K562 (cell line): ENCODE data around the gene SLC25A42. TPM values are rescaled to one million over a fixed set of nuclear protein-coding genes. Genes with fewer than 3 reads are reported as not detected.
A peak's percentile ranks its signal among the peaks of the same experiment; 100 is the strongest.

Experiments used
- ATAC-seq: fragments of 200-7000 bp; cut with Tn5 transposase; 3 replicates; pipeline ENCODE4 v1.9.1; 2020; ENCODE audit warnings: moderate library complexity
- BruUV-seq: library from RNA; stranded (reverse); fragments of 400-500 nt; replicated peaks from 2 replicates; lab custom pipeline; 2021; lab: Mats Ljungman, UMichigan
- CTCF ChIA-PET: fragments of 300-600 bp; formaldehyde crosslinking; extraction: SDS; loops from one replicate; lab custom pipeline; 2021; ENCODE audit warnings: low intra/inter-chr PET ratio; lab: Yijun Ruan, JAX
- POLR2A ChIA-PET: fragments of 300-600, 350-650 bp; sonication (Branson Sonifier 250); formaldehyde crosslinking; extraction: SDS; loops from one replicate; lab custom pipeline; 2021; ENCODE audit warnings: antibody characterized with exemption, inconsistent platforms; lab: Yijun Ruan, JAX
- DNase-seq, 4 experiments: peaks; one replicate each; pipeline versions ENCODE4 v3.0.0 to v3.0.0-alpha.2; 2011 to 2018; ENCODE audit warnings: low spot score in 3 of 4, mixed read lengths in 3 of 4; ENCODE audit errors: extremely low read depth in 1 of 4
- FAIRE-seq: peaks from 2 replicates; lab custom pipeline; 2011; peaks lifted over from hg19 to GRCh38; lab: Jason Lieb, UNC
- H2AFZ ChIP-seq: 2 replicates; pipeline ENCODE4 v1.6.0; 2011; ENCODE audit warnings: low read depth, low read length, control low read depth, inconsistent platforms
- H3K27ac ChIP-seq: fragments of 200-600 bp; 3 replicates; pipeline ENCODE4 v1.8.0; 2011; ENCODE audit warnings: low read depth, mild to moderate bottlenecking, control low read depth, inconsistent platforms, low read length, moderate library complexity, mixed read lengths; ENCODE audit errors: extremely low read depth
- H3K27me3 ChIP-seq, 2 experiments: fragments of 300-600 bp in 1 of 2; 2 replicates in 1 of 2; 3 replicates in 1 of 2; pipeline versions ENCODE4 v1.6.0 to v1.8.0; 2011; ENCODE audit warnings: inconsistent platforms in 2 of 2, low read length in 2 of 2, mild to moderate bottlenecking in 1 of 2, mixed read lengths in 1 of 2, moderate library complexity in 1 of 2; ENCODE audit not compliant: control insufficient read depth in 2 of 2, insufficient read depth in 2 of 2
- H3K36me3 ChIP-seq: fragments of 300-600 bp; 3 replicates; pipeline ENCODE4 v1.8.0; 2011; ENCODE audit warnings: mild to moderate bottlenecking, low read length, inconsistent platforms; ENCODE audit not compliant: control insufficient read depth, insufficient read depth
- H3K4me1 ChIP-seq, 2 experiments: fragments of 200-600 bp in 1 of 2; replicated peaks in 1 of 2; 2 replicates in 1 of 2; 3 replicates in 1 of 2; pipeline versions ENCODE4 v1.5.1 to v1.8.0; 2011; ENCODE audit warnings: inconsistent platforms in 2 of 2, low read length in 2 of 2, mild to moderate bottlenecking in 1 of 2, mixed read lengths in 1 of 2, moderate library complexity in 1 of 2; ENCODE audit not compliant: control insufficient read depth in 2 of 2, insufficient read depth in 2 of 2
- H3K4me2 ChIP-seq: 2 replicates; pipeline ENCODE4 v1.6.1; 2011; ENCODE audit warnings: low read length, control low read depth, inconsistent platforms, mixed read lengths; ENCODE audit not compliant: insufficient read depth
- H3K4me3 ChIP-seq: fragments of 200-600 bp; sonication (generic), shearing (Covaris generic); 2 replicates; pipeline ENCODE4 v1.5.1; 2016; ENCODE audit warnings: control low read depth, inconsistent platforms
- H3K79me2 ChIP-seq: fragments of 200-600 bp; 3 replicates; pipeline ENCODE4 v1.8.0; 2011; ENCODE audit warnings: low read length, inconsistent platforms; ENCODE audit not compliant: control insufficient read depth, insufficient read depth
- H3K9ac ChIP-seq, 2 experiments: 2 replicates each; pipeline versions ENCODE4 v1.6.0 to v1.6.1; 2011; ENCODE audit warnings: low read depth in 2 of 2, low read length in 2 of 2, control low read depth in 1 of 2, inconsistent platforms in 1 of 2, mild to moderate bottlenecking in 1 of 2, mixed read lengths in 1 of 2; ENCODE audit not compliant: insufficient read depth in 1 of 2
- H3K9me1 ChIP-seq: one replicate; pipeline ENCODE4 v1.6.0; 2011; ENCODE audit warnings: inconsistent platforms, mild to moderate bottlenecking, low read length, moderate library complexity; ENCODE audit not compliant: control insufficient read depth, insufficient read depth
- H3K9me3 ChIP-seq: replicated peaks from 2 replicates; pipeline ENCODE4 v1.5.1; 2011; ENCODE audit warnings: low read depth, low read length, inconsistent platforms; ENCODE audit not compliant: control insufficient read depth, insufficient read depth
- H4K20me1 ChIP-seq: replicated peaks from 2 replicates; pipeline ENCODE4 v1.6.1; 2011; ENCODE audit warnings: low read length, inconsistent platforms, mixed read lengths; ENCODE audit not compliant: control insufficient read depth, insufficient read depth
- BCL6 ChIP-seq: fragments of 250-450 bp; sonication (Bioruptor Pico); IDR thresholded peaks from 2 replicates; pipeline ENCODE4 v1.4.0; 2020
- CBFB ChIP-seq: sonication (generic); formaldehyde crosslinking; IDR thresholded peaks from 2 replicates; pipeline ENCODE4 v1.4.0; 2020; ENCODE audit warnings: mild to moderate bottlenecking, missing genetic modification reagents
- E2F5 ChIP-seq: sonication (generic); formaldehyde crosslinking; IDR thresholded peaks from 2 replicates; pipeline ENCODE4 v1.8.0; 2022; ENCODE audit warnings: mild to moderate bottlenecking, missing genetic modification reagents
- GMEB1 ChIP-seq: fragments of 250-450 bp; sonication (Bioruptor Pico); IDR thresholded peaks from 2 replicates; pipeline ENCODE4 v1.4.0; 2020; ENCODE audit warnings: mild to moderate bottlenecking
- JUNB ChIP-seq: fragments of 450-650 bp; formaldehyde crosslinking; conservative IDR thresholded peaks from 2 replicates; pipeline ENCODE4 v1.4.0; 2020; ENCODE audit warnings: mild to moderate bottlenecking
- MAFG ChIP-seq: fragments of 450-650 bp; conservative IDR thresholded peaks from 2 replicates; pipeline ENCODE4 v1.6.1; 2016; ENCODE audit warnings: missing genetic modification characterization, missing compliant biosample characterization
- NFE2L1 ChIP-seq: fragments of 450-650 bp; IDR thresholded peaks from 2 replicates; pipeline ENCODE4 v1.6.1; 2016; ENCODE audit warnings: missing genetic modification characterization, low read depth, mild to moderate bottlenecking, missing compliant biosample characterization, moderate library complexity, borderline replicate concordance
- PTTG1 ChIP-seq: fragments of 450-650 bp; IDR thresholded peaks from 2 replicates; pipeline ENCODE4 v1.6.1; 2016; ENCODE audit warnings: low read depth, mild to moderate bottlenecking, missing genetic modification characterization, missing compliant biosample characterization
- RBM25 ChIP-seq: fragments of 200-400 bp; formaldehyde crosslinking; IDR thresholded peaks from 2 replicates; pipeline ENCODE4 v1.6.1; 2018; ENCODE audit warnings: low read length, low read depth, moderate library complexity; ENCODE audit not compliant: severe bottlenecking
- TCF7L2 ChIP-seq: fragments of 150-350 bp; IDR thresholded peaks from 2 replicates; pipeline ENCODE4 v1.6.1; 2016; ENCODE audit warnings: low read depth, mild to moderate bottlenecking, low read length, moderate library complexity
- TCFL5 ChIP-seq: fragments of 250-450 bp; sonication (Bioruptor Pico); conservative IDR thresholded peaks from 2 replicates; pipeline ENCODE4 v1.6.1; 2021; ENCODE audit warnings: mild to moderate bottlenecking, moderate library complexity, matching md5 sums
- TRIM24 ChIP-seq, 2 experiments: fragments of 450-650 bp; IDR thresholded peaks; 2 replicates each; pipeline ENCODE4 v1.6.1; 2016
- ZNF395 ChIP-seq: fragments of 200-800 bp; sonication (Bioruptor generic); IDR thresholded peaks from 2 replicates; pipeline ENCODE4 v1.6.1; 2017; ENCODE audit warnings: missing genetic modification characterization, missing compliant biosample characterization
- ZNF511 ChIP-seq: sonication (generic); formaldehyde crosslinking; IDR thresholded peaks from 2 replicates; pipeline ENCODE4 v1.8.0; 2022; ENCODE audit warnings: mild to moderate bottlenecking, missing genetic modification reagents
- ZNF561 ChIP-seq: fragments of 450-650 bp; formaldehyde crosslinking; conservative IDR thresholded peaks from 2 replicates; pipeline ENCODE4 v1.4.0; 2020; ENCODE audit warnings: mild to moderate bottlenecking, moderate library complexity
- ZNF77 ChIP-seq: fragments of 250-450 bp; sonication (Bioruptor Pico); IDR thresholded peaks from 2 replicates; pipeline ENCODE4 v1.5.0; 2020
- WGBS: fragments of 100-300 bp; shearing (Covaris generic); methylation state at CpG from one replicate; pipeline ENCODE4 v1.1.6; 2016; ENCODE audit warnings: low coverage, mixed read lengths; ENCODE audit not compliant: insufficient coverage; ENCODE audit errors: missing lambda C conversion rate; 5-methylcytosine and 5-hydroxymethylcytosine counted together
- in situ Hi-C: fragments of 300-500 bp; cut with MboI; formaldehyde crosslinking; loops from 4 replicates; pipeline ENCODE4 v1.15.0; 2018; ENCODE audit warnings: inconsistent platforms, mixed read lengths
- intact Hi-C: fragments of 100-400 bp; cut with micrococcal nuclease; formaldehyde crosslinking; loops from 2 replicates; pipeline ENCODE4 v1.14.2; 2022
- polyA plus RNA-seq, 8 experiments: library from polyadenylated mRNA; depleted of rRNA in 4 of 8; stranded (reverse) in 5 of 8; unstranded in 3 of 8; fragments of >200 nt; fragmentation: Nextera tagmentation in 2 of 8; fragmentation: Illumina TruSeq in 1 of 8; extraction: Ambion mirVana in 2 of 8; extraction: Trizol in 1 of 8; gene quantifications; 2 replicates each; pipeline versions ENCODE4 v1.2.1 to v1.2.3, GENCODE V29; 2011 to 2014; ENCODE audit warnings: inconsistent platforms in 1 of 8, missing spikeins in 1 of 8
- total RNA-seq, 7 experiments: library from RNA; depleted of rRNA in 6 of 7; stranded (reverse); fragments of >200 nt in 6 of 7; fragmentation: Illumina TruSeq in 2 of 7; extraction: Trizol in 2 of 7; gene quantifications; 2 replicates each; pipeline versions ENCODE4 v1.2.1 to v1.2.3, GENCODE V29; 2011 to 2021; ENCODE audit warnings: low replicate concordance in 1 of 7

SLC25A42 gene
- total and polyA plus RNA-seq, 9 of the 15 experiments (the other 6 are each of a cell fraction or from before 2014, with no cell fraction given): 0.59 to 32.2 (median 14.1) TPM

GRCh38 chr19:19094513-19094912 is 30.7 kb downstream of the SLC25A42 start:
- H2AFZ ChIP-seq: no peak overlapping the region

More at GRCh38 chr19:19094513-19094912, 30.7 kb downstream of the SLC25A42 start:
- Histone ChIP-seq H3K4me3 (no peak overlapping the region), H3K9ac (peak overlapping the region in 1 of 2 experiments; percentile 31; a peak in 1 of 4 replicates), H3K4me1 (peaks cover 0 to 12% of the 10 kb centered on the region in 2 experiments; a peak in 2 of 5 replicates), H3K4me2 (no peak overlapping the region), H3K79me2 (no peaks in the 10 kb centered on the region), H3K9me3 (no peaks in the 10 kb centered on the region), H3K9me1 (peaks cover 4% of the 10 kb centered on the region), H3K27ac (no peak overlapping the region), H4K20me1 (no peaks in the 10 kb centered on the region), H3K36me3 (peaks cover 40% of the 10 kb centered on the region; the same call in 2 of the 3 replicates), H3K27me3 (no peaks in the 10 kb centered on the region)
- no TSS peak for BruUV-seq
- CTCF ChIA-PET: no interaction called here
- ATAC-seq: no peak
- POLR2A ChIA-PET: interaction anchor here (1.4 kb wide), 1 partner anchor 9 kb away, joined by 4 read pairs; no protein-coding TSS in a partner anchor
- TF ChIP-seq RBM25: no peak
- no peak for TF ChIP-seq JUNB
- no peak for TF ChIP-seq CBFB (CRISPR knock-in tag)
- no peak for TF ChIP-seq NFE2L1 (tag)
- no peak for TF ChIP-seq GMEB1 (CRISPR knock-in tag)
- no peak for TF ChIP-seq TCF7L2
- no peak for TF ChIP-seq ZNF561
- TF ChIP-seq BCL6 (CRISPR knock-in tag): no peak
- TF ChIP-seq ZNF511: no peak
- TF ChIP-seq TCFL5 (CRISPR knock-in tag): no peak
- no peak for TF ChIP-seq E2F5 (CRISPR knock-in tag)
- no peak for TF ChIP-seq PTTG1 (tag)
- TF ChIP-seq TRIM24 (IDR thresholded peaks at IDR 0.05): no peak
- no peak for TF ChIP-seq ZNF77 (CRISPR knock-in tag)
- no peak for TF ChIP-seq MAFG (tag)
- TF ChIP-seq ZNF395 (CRISPR knock-in tag): no peak
- no peak for FAIRE-seq
- intact Hi-C loops (no loop called here), in situ Hi-C loops (no loop called here)
- DNase-seq: no peak
- 82% methylated on average over 7 of the region's 7 CpGs for WGBS
